Endothelial cell of umbilical vein (primary cell): ENCODE data around the gene RING1. TPM values are rescaled to one million over a fixed set of nuclear protein-coding genes. Genes with fewer than 3 reads are reported as not detected.

Experiments used
- BruUV-seq: library from RNA; stranded (reverse); fragments of 400-500 nt; replicated peaks from 2 replicates; lab custom pipeline; 2021; lab: Mats Ljungman, UMichigan
- CTCF ChIA-PET: fragments of 300-600, 350-600 bp; sonication (Branson Sonifier 250); formaldehyde crosslinking; loops from one replicate; lab custom pipeline; 2021; ENCODE audit warnings: antibody characterized with exemption, inconsistent platforms; lab: Charles Lee
- POLR2A ChIA-PET: fragments of 300-600, 350-600 bp; sonication (Branson Sonifier 250); formaldehyde crosslinking; loops from one replicate; lab custom pipeline; 2021; ENCODE audit warnings: antibody characterized with exemption, inconsistent platforms; lab: Charles Lee
- DNase-seq: peaks from one replicate; pipeline ENCODE4 v3.0.0-alpha.2; 2011; ENCODE audit warnings: low read depth, low spot score
- FAIRE-seq: peaks from 2 replicates; lab custom pipeline; 2011; peaks lifted over from hg19 to GRCh38; lab: Jason Lieb, UNC
- H2AFZ ChIP-seq: 2 replicates; pipeline ENCODE4 v1.6.0; 2012; ENCODE audit warnings: low read depth, low read length, control low read depth, inconsistent platforms
- H3K27ac ChIP-seq: 2 replicates; pipeline ENCODE4 v1.5.1; 2011; ENCODE audit warnings: low read depth, mild to moderate bottlenecking, control low read depth, low read length, moderate library complexity; ENCODE audit not compliant: insufficient read depth
- H3K27me3 ChIP-seq, 2 experiments: 2 replicates each; pipeline versions ENCODE4 v1.6.0 to v1.6.1; 2011; ENCODE audit warnings: low read length in 2 of 2, mixed read lengths in 1 of 2; ENCODE audit not compliant: control insufficient read depth in 2 of 2, insufficient read depth in 2 of 2
- H3K36me3 ChIP-seq, 2 experiments: 2 replicates in 1 of 2; 3 replicates in 1 of 2; pipeline ENCODE4 v1.5.1; 2011; ENCODE audit warnings: low read length in 2 of 2, mild to moderate bottlenecking in 1 of 2, moderate library complexity in 1 of 2; ENCODE audit not compliant: control insufficient read depth in 2 of 2, insufficient read depth in 2 of 2; ENCODE audit errors: extremely low read depth in 1 of 2
- H3K4me1 ChIP-seq: 3 replicates; pipeline ENCODE4 v1.5.1; 2011; ENCODE audit warnings: mild to moderate bottlenecking, low read length; ENCODE audit not compliant: control insufficient read depth, insufficient read depth; ENCODE audit errors: extremely low read depth
- H3K4me2 ChIP-seq: 2 replicates; pipeline ENCODE4 v1.6.1; 2011; ENCODE audit warnings: low read length, control low read depth, mixed read lengths; ENCODE audit not compliant: insufficient read depth
- H3K4me3 ChIP-seq, 3 experiments: fragments of 200-600 bp in 1 of 3; sonication (generic), shearing (Covaris generic) in 1 of 3; replicated peaks in 1 of 3; 2 replicates each; pipeline ENCODE4 v1.5.1; 2011 to 2016; ENCODE audit warnings: control low read depth in 3 of 3, low read length in 3 of 3, mild to moderate bottlenecking in 2 of 3, inconsistent platforms in 1 of 3, low read depth in 1 of 3, moderate library complexity in 1 of 3; ENCODE audit not compliant: insufficient read depth in 1 of 3
- H3K79me2 ChIP-seq: 2 replicates; pipeline ENCODE4 v1.6.0; 2012; ENCODE audit warnings: low read length, inconsistent platforms; ENCODE audit not compliant: control insufficient read depth, insufficient read depth
- H3K9ac ChIP-seq: replicated peaks from 2 replicates; pipeline ENCODE3; 2011; ENCODE audit warnings: low read length, control low read depth; ENCODE audit not compliant: insufficient read depth; ENCODE audit errors: extremely low read depth
- H3K9me1 ChIP-seq: replicated peaks from 3 replicates; pipeline ENCODE4 v1.6.0; 2011; ENCODE audit warnings: mild to moderate bottlenecking, low read length; ENCODE audit not compliant: control insufficient read depth, insufficient read depth; ENCODE audit errors: extremely low read depth
- H3K9me3 ChIP-seq: replicated peaks from 2 replicates; pipeline ENCODE4 v1.5.1; 2012; ENCODE audit warnings: low read length, inconsistent platforms; ENCODE audit not compliant: control insufficient read depth, insufficient read depth
- H4K20me1 ChIP-seq: replicated peaks from 2 replicates; pipeline ENCODE3; 2011; ENCODE audit warnings: mild to moderate bottlenecking, low read length; ENCODE audit not compliant: control insufficient read depth, insufficient read depth; ENCODE audit errors: extremely low read depth
- EZH2 ChIP-seq: IDR thresholded peaks from 2 replicates; pipeline ENCODE4 v1.6.1; 2012; ENCODE audit warnings: borderline replicate concordance, low read depth, mild to moderate bottlenecking, moderate library complexity, low read length, inconsistent platforms; ENCODE audit not compliant: severe bottlenecking
- FOS ChIP-seq: IDR thresholded peaks from 2 replicates; pipeline ENCODE4 v1.6.1; 2011; ENCODE audit warnings: mild to moderate bottlenecking, low read length, moderate library complexity, borderline replicate concordance; ENCODE audit not compliant: insufficient read depth
- GATA2 ChIP-seq: IDR thresholded peaks from 2 replicates; pipeline ENCODE4 v1.7.0; 2011; ENCODE audit warnings: low read depth, mild to moderate bottlenecking, moderate library complexity, mixed read lengths, low read length; ENCODE audit not compliant: insufficient read length, insufficient read depth
- JUN ChIP-seq: IDR thresholded peaks from 2 replicates; pipeline ENCODE4 v1.6.1; 2011; ENCODE audit warnings: borderline replicate concordance, low read depth; ENCODE audit not compliant: insufficient read length, insufficient read depth
- MYC ChIP-seq: IDR thresholded peaks from one replicate; pipeline ENCODE4 v1.6.1; 2011; ENCODE audit warnings: mild to moderate bottlenecking, low read depth, low read length
- POLR2A ChIP-seq: IDR thresholded peaks from 2 replicates; pipeline ENCODE4 v1.6.1; 2012; ENCODE audit warnings: low read depth, mild to moderate bottlenecking, control low read depth, low read length
- POLR2AphosphoS5 ChIP-seq: IDR thresholded peaks from 2 replicates; pipeline ENCODE4 v1.6.1; 2012; ENCODE audit warnings: low read depth, mild to moderate bottlenecking, control low read depth, low read length, moderate library complexity; ENCODE audit not compliant: insufficient read depth
- dilution Hi-C: fragments of 300-500 bp; cut with MboI; formaldehyde crosslinking; loops from one replicate; pipeline ENCODE4 v1.15.0; 2019; ENCODE audit warnings: low sequenced_read_pairs; ENCODE audit not compliant: extremely low pct_ligation_motif_present
- intact Hi-C: fragments of 100-400 bp; cut with micrococcal nuclease; formaldehyde crosslinking; loops from one replicate; pipeline ENCODE4 v1.10.0; 2022
- polyA plus RNA-seq, 4 experiments: library from polyadenylated mRNA; depleted of rRNA in 3 of 4; stranded (reverse) in 3 of 4; unstranded in 1 of 4; fragments of >200 nt; gene quantifications; 2 replicates each; pipeline versions ENCODE4 v1.2.1 to v1.2.3, GENCODE V29; 2011 to 2012; ENCODE audit warnings: missing spikeins in 1 of 4
- total RNA-seq: library from RNA; stranded (reverse); gene quantifications from 2 replicates; pipeline ENCODE4 v1.2.3, GENCODE V29; 2021
- TF ChIP-seq, protein P1 (sequence below): IDR thresholded peaks from 2 replicates; pipeline ENCODE4 v1.6.1; 2011; ENCODE audit not compliant: insufficient read depth, insufficient read length
- TF ChIP-seq, protein P2 (sequence below), 2 donors: IDR thresholded peaks; 1 replicate in 1 of 2; 2 replicates in 1 of 2; pipeline ENCODE4 v1.5.1; 2011; ENCODE audit warnings: low read length in 2 of 2, mild to moderate bottlenecking in 2 of 2, moderate library complexity in 2 of 2, control low read depth in 1 of 2, inconsistent platforms in 1 of 2, low read depth in 1 of 2; ENCODE audit not compliant: insufficient read depth in 1 of 2; ENCODE audit errors: extremely low read depth in 1 of 2

RING1 gene
- total and polyA plus RNA-seq, 2 donors (not counting 3 experiments of a cell fraction or from before 2014, with no cell fraction given): 26.8 to 27.9 TPM

DNA sequence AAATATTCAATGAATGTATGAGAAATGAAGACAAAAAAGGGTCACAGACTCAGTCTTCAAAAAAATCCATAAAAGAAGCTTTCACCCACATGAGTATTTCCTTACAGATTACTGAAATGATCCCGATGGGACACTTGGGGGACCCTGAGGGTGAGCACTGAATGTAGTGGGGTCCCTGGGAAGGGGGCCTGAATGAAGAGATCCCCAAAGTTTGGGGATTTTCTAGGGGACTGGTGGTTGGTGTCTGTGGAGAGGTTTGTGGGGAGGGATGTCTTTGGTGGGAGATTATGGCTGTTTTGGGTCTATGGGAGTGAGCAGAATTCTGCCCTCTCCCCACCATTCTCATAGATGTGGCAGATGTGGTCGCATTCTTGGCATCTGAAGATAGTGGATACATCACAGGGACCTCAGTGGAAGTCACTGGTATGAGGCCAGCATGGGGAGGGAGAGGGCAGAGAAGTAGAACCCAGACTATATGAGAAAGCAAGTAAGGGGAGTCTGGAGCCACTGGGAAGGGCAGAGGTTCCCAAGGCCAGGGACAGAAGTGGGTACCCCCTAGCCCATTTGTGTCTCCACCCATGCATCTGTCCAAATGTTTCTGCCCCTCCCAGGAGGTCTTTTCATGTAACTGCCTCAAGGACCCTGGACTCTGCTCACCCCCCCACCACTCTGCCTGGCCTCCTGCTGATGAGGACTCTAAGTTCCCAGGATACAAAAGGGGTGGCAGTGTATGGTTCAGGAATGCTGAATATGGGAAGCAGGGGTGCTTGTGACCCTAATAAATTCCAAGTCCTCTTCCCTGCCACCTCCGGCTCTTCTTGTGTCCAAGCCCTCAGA lies 2.1 kb upstream of the RING1 start:
- Histone ChIP-seq H3K27me3 (no peaks in the 10 kb centered on the region), H3K4me3 (no peak overlapping the region), H4K20me1 (no peaks in the 10 kb centered on the region), H3K79me2 (peaks cover 21% of the 10 kb centered on the region), H3K4me2 (no peak overlapping the region), H3K9me1 (no peaks in the 10 kb centered on the region), H3K9ac (peak overlapping the region; percentile 40), H2AFZ (no peak overlapping the region), H3K4me1 (peaks cover 32% of the 10 kb centered on the region), H3K9me3 (no peaks in the 10 kb centered on the region), H3K27ac (peak overlapping the region; percentile 49), H3K36me3 (peaks cover 15% of the 10 kb centered on the region in 2 experiments)
- dilution Hi-C loops (no loop called here), intact Hi-C loops (no loop called here)
- BruUV-seq: no TSS peak
- FAIRE-seq (peak; percentile 38), DNase-seq (no peak)
- POLR2A ChIA-PET: no interaction called here
- CTCF ChIA-PET: interaction anchor here (1.3 kb wide), 1 partner anchor 41 kb away, joined by 4 read pairs; no protein-coding TSS in a partner anchor
- TF ChIP-seq FOS: no peak
- no peak for TF ChIP-seq POLR2AphosphoS5
- TF ChIP-seq, protein P1, sequence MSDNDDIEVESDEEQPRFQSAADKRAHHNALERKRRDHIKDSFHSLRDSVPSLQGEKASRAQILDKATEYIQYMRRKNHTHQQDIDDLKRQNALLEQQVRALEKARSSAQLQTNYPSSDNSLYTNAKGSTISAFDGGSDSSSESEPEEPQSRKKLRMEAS: no peak
- TF ChIP-seq POLR2A: no peak
- TF ChIP-seq, protein P2, sequence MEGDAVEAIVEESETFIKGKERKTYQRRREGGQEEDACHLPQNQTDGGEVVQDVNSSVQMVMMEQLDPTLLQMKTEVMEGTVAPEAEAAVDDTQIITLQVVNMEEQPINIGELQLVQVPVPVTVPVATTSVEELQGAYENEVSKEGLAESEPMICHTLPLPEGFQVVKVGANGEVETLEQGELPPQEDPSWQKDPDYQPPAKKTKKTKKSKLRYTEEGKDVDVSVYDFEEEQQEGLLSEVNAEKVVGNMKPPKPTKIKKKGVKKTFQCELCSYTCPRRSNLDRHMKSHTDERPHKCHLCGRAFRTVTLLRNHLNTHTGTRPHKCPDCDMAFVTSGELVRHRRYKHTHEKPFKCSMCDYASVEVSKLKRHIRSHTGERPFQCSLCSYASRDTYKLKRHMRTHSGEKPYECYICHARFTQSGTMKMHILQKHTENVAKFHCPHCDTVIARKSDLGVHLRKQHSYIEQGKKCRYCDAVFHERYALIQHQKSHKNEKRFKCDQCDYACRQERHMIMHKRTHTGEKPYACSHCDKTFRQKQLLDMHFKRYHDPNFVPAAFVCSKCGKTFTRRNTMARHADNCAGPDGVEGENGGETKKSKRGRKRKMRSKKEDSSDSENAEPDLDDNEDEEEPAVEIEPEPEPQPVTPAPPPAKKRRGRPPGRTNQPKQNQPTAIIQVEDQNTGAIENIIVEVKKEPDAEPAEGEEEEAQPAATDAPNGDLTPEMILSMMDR (IDR thresholded peaks at IDR 0.05; ENCODE audit: extremely low read depth in 1 of 2, insufficient read depth in 1 of 2, low read depth in 1 of 2, low read length in 2 of 2): no peak
- no peak for TF ChIP-seq EZH2
- TF ChIP-seq GATA2: no peak
- TF ChIP-seq JUN: no peak
- no peak for TF ChIP-seq MYC
